Suppressor macrophage treated with lipopolysaccharide for 1 hour (primary cell): Measurements from ENCODE around the gene CHRFAM7A.
"Not testable (repeated sequence)": the region's sequence is repeated elsewhere in the genome, so short reads cannot be mapped to it uniquely, and the experiment has no call there.

Experiments used
- DNase-seq, 3 donors: peaks; one replicate each; pipeline ENCODE4 v3.0.0-alpha.2; 2020 to 2022

Gene CHRFAM7A

DNA sequence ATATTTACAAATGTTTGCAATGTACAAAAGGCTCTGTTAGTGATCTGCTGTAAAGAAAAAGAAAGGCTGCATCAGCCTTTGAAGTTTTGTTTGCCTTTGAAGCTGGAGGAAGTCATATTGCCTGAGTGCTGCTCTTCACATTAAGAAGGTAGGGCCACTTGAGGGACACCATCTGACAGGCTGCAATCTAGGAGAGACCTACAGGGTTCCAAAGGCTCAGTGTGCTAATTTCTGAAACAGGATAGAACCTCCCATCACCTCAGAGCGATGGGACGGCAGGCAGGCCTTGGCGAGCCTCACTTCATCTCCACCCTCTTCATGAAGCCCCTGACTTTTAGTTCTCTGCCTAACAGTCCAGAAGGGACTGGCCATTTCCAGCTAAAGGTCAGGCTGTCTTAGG, 77.6 kb downstream of the CHRFAM7A start:
- not testable (repeated sequence) for DNase-seq

DNA sequence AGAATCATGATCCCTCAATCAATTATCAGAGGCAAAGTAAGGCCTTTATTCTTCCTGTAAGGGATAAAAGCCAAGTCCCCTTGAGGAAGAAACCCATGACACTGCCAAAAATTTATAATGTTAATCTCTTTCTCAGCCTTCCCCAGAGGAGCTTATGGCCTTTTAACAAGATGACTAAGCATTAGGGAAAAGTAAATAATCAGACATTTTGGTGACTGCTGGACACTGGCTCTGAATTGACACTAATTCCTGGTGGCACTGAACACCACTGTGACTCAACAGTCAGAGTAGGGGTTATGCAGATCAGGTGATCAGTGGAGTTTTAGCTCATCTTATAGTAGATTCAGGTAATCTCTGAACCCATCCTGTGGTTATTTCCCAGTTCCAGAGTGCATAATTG, 82.8 kb downstream of the CHRFAM7A start:
- not testable (repeated sequence) for DNase-seq
